Caki2 (cell line): Measurements from ENCODE around the gene SNAP25. TPM values are rescaled to one million over a fixed set of nuclear protein-coding genes. Genes with fewer than 3 reads are reported as not detected.

ENCODE experiments used
- DNase-seq: peaks from one replicate; pipeline ENCODE4 v3.0.0-alpha.2; 2015; ENCODE audit warnings: low read depth
- in situ Hi-C: cut with HindIII; loops from 2 replicates; pipeline ENCODE4 v1.10.0; 2016; ENCODE audit warnings: low sequenced_read_pairs, low pct_unique_long_range_greater_than_20kb, mixed read lengths
- total RNA-seq: library from RNA; depleted of rRNA; stranded (reverse); fragments of >200 nt; shearing (Covaris generic); gene quantifications from 2 replicates; pipeline ENCODE4 v1.2.3, GENCODE V29; 2014; ENCODE audit warnings: low replicate concordance

SNAP25 gene
- total RNA-seq, 1 experiment from 2014 or later, result 2.6 TPM

GRCh38 chr20:10201321-10201870 lies 17.2 kb upstream of the SNAP25 start:
- no peak for DNase-seq
- in situ Hi-C loops, result no loop called here

DNA sequence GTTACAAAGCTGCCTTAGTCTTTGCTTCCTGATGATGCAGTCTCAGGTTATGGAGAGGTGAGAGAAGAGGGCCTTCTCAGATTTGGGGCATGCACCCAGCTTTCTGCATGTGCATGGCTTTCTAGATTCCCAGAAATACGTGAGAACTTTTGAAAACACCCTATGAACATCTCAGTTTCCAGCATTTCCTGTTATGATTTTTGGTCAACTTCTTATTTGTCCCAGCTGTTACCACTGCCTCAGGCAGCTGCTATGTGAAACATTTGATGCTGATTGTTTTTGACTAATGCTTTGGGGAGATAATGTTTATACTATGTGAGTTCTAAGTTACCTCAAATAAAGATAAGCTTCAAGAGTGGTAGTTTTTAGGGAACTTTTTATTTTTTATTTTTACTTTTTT lies 9.5 kb upstream of the SNAP25 start:
- in situ Hi-C loops, result no loop called here
- no peak for DNase-seq

GRCh38 chr20:10213526-10213925 lies 5.1 kb upstream of the SNAP25 start:
- in situ Hi-C loops, result no loop called here
- no peak for DNase-seq

GRCh38 chr20:10216146-10216791 lies 2.4 kb upstream of the SNAP25 start:
- DNase-seq, result peak; percentile 95
- in situ Hi-C loops, result no loop called here

GRCh38 chr20:10217721-10218410 lies 764 bp upstream of the SNAP25 start:
- peak; percentile 93 for DNase-seq
- in situ Hi-C loops, result no loop called here

- peak; percentile 85 for DNase-seq
- in situ Hi-C loops, result no loop called here
Measured at GRCh38 chr20:10219452-10219791, 792 bp downstream of the SNAP25 start.

DNA sequence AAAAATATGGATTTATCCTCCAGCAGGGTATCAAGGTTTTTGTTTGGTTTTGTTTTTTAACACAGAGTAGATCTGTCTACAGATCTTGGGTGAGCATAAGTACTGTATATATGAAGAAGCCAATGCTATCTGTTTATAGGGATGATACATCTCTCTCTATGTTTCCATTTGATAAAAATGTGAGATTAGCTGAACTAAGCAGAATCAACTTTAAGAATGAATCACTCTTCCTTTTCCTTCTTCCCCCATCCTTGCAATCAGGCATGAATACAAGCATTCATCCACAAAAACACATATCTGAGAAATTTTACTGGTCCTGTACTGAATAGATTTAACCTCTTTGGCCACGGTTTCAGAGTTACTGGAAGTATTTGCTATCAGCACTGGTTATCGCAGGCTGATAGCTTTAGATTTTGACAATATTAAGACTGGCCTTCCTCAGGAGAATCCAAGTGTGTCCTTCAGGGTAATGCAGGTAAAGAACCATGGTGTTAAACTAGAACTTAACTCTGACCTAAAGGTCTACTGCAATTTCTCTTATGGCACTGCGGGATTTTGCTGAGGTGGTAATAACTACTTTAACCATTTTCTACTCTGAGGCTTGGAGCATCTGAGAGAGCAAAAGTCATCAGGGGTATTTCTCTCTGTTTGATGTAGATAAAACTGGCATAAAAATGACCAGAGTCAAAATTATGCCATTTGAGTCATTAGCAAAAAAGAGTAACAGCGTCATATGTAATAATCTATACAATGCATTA lies 1.5 kb downstream of the SNAP25 start:
- no peak for DNase-seq
- in situ Hi-C loops, result no loop called here

GRCh38 chr20:10221021-10221420 lies 2.4 kb downstream of the SNAP25 start:
- DNase-seq, result no peak
- in situ Hi-C loops, result no loop called here

- DNase-seq, result peak; percentile 42
- in situ Hi-C loops, result no loop called here
Measured at GRCh38 chr20:10225439-10226060, 6.9 kb downstream of the SNAP25 start.

DNA sequence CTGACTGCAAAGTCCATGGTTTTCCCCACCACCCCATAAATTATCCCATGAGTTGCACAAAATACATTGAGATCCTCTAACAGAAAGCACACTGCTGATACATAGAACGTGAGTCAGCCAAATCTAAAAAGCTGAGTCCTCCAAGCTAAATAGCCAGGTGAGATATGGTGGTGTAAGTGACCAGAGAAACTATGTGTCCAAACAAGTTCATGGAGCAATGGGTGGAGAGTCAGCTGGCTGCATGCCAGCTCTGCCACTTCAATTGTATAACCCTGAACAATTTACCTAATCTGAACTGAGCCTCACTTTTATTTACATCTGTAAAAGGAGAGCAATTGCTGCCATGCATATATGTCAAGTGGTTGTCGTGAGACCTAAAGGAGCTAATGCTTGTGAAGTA lies 9.7 kb downstream of the SNAP25 start:
- no peak for DNase-seq
- in situ Hi-C loops, result no loop called here

DNA sequence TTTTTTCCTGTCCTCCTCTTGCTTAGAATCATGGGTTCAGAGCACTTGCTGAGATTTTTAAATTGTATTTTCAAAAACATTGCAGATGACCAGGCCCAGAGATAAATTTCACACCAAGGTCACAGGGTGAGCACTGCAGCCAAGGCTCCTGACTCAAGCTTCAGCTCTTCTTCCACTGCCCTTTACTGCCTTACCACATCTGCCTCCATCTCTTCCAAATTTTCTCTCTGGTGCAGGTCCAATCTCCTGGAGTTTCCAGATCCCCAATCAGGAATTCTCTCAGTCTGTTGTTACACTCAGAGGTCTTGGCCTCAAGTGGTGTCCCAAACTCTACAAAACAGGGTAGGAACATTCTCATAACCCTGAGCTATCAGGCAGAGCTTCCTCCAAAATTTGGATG lies 12.7 kb downstream of the SNAP25 start:
- in situ Hi-C loops, result no loop called here
- DNase-seq, result no peak

GRCh38 chr20:10236540-10237533 lies 18.2 kb downstream of the SNAP25 start:
- in situ Hi-C loops, result no loop called here
- DNase-seq, result no peak

DNA sequence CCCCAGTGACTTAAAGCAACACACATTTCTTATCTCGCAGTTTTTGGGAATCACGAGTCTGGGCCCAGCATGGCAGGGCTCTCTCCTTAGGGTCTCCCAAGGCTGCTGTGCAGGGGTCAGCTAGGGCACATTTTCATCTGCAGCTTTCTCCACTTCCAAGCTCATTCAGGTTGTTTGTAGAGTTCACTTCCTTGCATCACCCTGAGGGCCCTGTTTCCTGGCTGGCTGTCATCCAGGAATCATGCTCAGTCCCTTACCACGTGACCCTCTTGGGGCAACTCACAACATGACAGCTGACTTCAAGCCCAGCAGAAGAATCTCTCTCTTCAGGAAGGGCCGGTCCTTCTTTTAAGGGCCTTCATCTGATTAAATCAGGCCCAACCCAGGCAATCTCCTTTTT lies 21.3 kb downstream of the SNAP25 start:
- in situ Hi-C loops, result no loop called here
- DNase-seq, result no peak

GRCh38 chr20:10240655-10241054 lies 22.0 kb downstream of the SNAP25 start:
- no peak for DNase-seq
- in situ Hi-C loops, result no loop called here

DNA sequence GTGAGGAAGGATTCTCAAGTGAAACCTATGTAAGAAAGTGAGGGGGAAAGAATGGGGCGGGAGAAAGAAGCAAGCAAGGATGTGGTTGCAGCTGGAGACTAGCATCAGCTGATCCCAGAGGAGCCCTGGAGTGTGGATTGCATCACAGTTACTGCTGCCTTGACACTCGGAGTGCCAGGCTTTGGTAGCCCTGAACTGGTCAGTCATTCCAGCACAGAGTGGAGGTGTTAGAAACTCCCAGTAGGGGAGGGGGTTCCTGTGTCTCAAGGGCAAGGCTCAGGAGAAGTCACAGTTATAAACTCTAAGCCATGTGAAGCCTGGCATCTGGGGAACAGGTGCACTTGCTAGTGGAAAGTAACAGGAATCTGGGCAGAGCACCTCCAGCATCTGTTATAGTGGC lies 23.5 kb downstream of the SNAP25 start:
- in situ Hi-C loops, result no loop called here
- DNase-seq, result no peak

DNA sequence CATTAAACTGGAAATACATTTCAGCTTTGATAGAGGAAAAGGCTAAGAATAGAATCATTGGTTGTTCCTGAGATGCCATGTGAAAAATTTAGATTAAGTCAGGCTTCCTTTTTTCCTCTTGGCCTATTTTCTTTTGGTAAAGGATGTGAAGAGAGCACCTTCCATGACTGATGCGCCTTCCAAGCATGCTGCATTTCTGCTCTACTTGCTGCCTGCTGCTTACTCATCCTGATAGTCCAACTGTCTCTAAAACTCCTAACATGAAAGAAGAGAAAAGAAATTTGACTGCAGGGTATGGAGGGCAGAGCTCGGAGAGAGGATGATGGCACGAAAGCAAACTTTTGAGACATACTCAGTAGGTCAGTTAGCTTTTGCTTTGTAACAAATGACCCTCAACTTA lies 28.8 kb downstream of the SNAP25 start:
- DNase-seq, result no peak
- in situ Hi-C loops, result no loop called here

DNA sequence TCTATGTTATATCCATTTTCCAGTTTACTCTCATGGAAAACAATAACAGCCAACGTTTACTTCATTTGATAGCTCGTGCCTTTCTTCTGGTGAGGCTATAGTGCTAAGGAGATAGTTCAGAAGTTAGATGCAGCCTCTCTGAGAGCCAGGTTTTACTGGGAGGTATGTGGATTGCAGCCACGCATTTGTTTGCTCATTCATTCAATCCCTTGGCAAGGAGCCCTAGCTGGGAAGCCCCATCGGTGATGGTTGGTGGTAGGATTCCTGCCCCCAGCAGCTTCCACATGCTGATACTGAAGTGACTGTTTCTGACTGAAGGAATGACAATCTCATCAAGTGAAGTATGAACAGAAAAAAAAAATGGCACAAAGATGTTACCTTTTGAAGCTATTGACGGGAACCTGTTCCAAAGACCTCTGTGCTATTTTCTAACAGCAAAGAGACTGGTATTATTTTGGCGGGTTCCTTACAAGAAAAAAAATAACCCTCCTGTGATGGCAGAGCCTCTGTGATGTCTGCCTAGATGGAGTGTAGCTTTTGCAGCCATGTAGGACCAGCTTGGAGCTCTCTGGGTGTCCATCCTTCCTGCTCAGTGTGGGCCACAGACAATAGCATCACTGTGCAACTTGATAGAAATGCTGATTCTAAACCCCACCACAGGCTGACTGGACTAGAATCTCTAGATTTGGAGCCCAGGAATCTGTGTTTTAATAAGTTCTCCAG lies 30.6 kb downstream of the SNAP25 start:
- DNase-seq, result no peak
- in situ Hi-C loops, result no loop called here
